K562 treated with DMSO at 1 percent for 48 hours (cell line): ENCODE data around the gene TMEM273. TPM values are rescaled to one million over a fixed set of nuclear protein-coding genes. Genes with fewer than 3 reads are reported as not detected.

Source experiments
- total RNA-seq: library from RNA; unstranded; fragments of 300-600 nt; gene quantifications from 2 replicates; pipeline ENCODE4 v1.2.3, GENCODE V29; 2022; ENCODE audit warnings: low replicate concordance; ENCODE audit errors: extremely low read depth

TMEM273 gene, protein sequence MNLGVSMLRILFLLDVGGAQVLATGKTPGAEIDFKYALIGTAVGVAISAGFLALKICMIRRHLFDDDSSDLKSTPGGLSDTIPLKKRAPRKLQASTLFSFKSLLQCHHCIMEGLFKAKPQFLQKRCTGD
- total RNA-seq, result not detected in 2 replicates

GRCh38 chr10:49187950-49188761 lies at the start of gene TMEM273:
TMEM273 (minus strand) TSS chr10:49188391; CDS start chr10:49188336, 55 bp downstream.

GRCh38 chr10:49133706-49134248 lies 54.4 kb downstream of the TMEM273 start, which contains the start of gene FAM170B:
FAM170B (minus strand) TSS chr10:49134021; CDS start chr10:49133918, 103 bp downstream.

GRCh38 chr10:49115015-49115795 lies 73.0 kb downstream of the TMEM273 start, which contains the start of gene VSTM4:
VSTM4 (minus strand) TSS chr10:49115522; CDS start chr10:49115485, 37 bp downstream.

Other genes starting within 250 kb of the TMEM273 start
- not detected in 2 replicates for gene LRRC18, start 248.6 kb downstream of the TMEM273 start, total RNA-seq
- gene VSTM4, start 72.9 kb downstream of the TMEM273 start, total RNA-seq, result not detected in 2 replicates
- not detected in 2 replicates for gene FAM170B, start 54.4 kb downstream of the TMEM273 start, total RNA-seq
- not detected in 2 replicates for gene C10orf71, start 110.8 kb upstream of the TMEM273 start, total RNA-seq
- not detected in 2 replicates for gene DRGX, start 207.7 kb upstream of the TMEM273 start, total RNA-seq